COR-L47 (cell line): ENCODE measurements around the gene SHKBP1.
"Not testable (repeated sequence)": the region's sequence is repeated elsewhere in the genome, so short reads cannot be mapped to it uniquely, and the experiment has no call there.

ENCODE experiments used
- DNase-seq: peaks from one replicate; lab custom pipeline; 2025; lab: John Stamatoyannopoulos, UW

SHKBP1 gene

GRCh38 chr19:40556953-40557530 lies 19.6 kb upstream of the SHKBP1 start:
- DNase-seq: no peak

GRCh38 chr19:40559394-40559793 lies 17.3 kb upstream of the SHKBP1 start:
- DNase-seq: no peak

- no peak for DNase-seq
These were observed 16.6 kb upstream of the SHKBP1 start for GRCh38 chr19:40560092-40560507.

GRCh38 chr19:40561947-40562346 lies 14.7 kb upstream of the SHKBP1 start:
- no peak for DNase-seq

GRCh38 chr19:40564535-40564934 lies 12.1 kb upstream of the SHKBP1 start:
- DNase-seq: not testable (repeated sequence)

- DNase-seq: no peak
These were observed 11.3 kb upstream of the SHKBP1 start for GRCh38 chr19:40565355-40565754.

GRCh38 chr19:40565910-40566495 lies 10.7 kb upstream of the SHKBP1 start:
- no peak for DNase-seq

- no peak for DNase-seq
These were observed 9.5 kb upstream of the SHKBP1 start for GRCh38 chr19:40567040-40567749.

GRCh38 chr19:40567750-40568494 lies 8.8 kb upstream of the SHKBP1 start:
- DNase-seq: no peak

- DNase-seq: peak; percentile 98
These were observed 6.2 kb upstream of the SHKBP1 start for GRCh38 chr19:40570313-40571004.

- no peak for DNase-seq
These were observed 5.7 kb upstream of the SHKBP1 start for GRCh38 chr19:40571005-40571318.

- no peak for DNase-seq
These were observed 4.7 kb upstream of the SHKBP1 start for GRCh38 chr19:40571831-40572495.

- DNase-seq: no peak
These were observed 1.3 kb upstream of the SHKBP1 start for GRCh38 chr19:40575326-40575725.

GRCh38 chr19:40576151-40576584 lies 505 bp upstream of the SHKBP1 start:
- DNase-seq: no peak

- no peak for DNase-seq
These were observed 1.8 kb downstream of the SHKBP1 start for GRCh38 chr19:40578442-40578908.

- DNase-seq: no peak
These were observed 3.9 kb downstream of the SHKBP1 start for GRCh38 chr19:40580619-40581018.

- no peak for DNase-seq
These were observed 4.9 kb downstream of the SHKBP1 start for GRCh38 chr19:40581531-40581930.

GRCh38 chr19:40582467-40582866 lies 5.8 kb downstream of the SHKBP1 start:
- DNase-seq: no peak

- no peak for DNase-seq
These were observed 6.6 kb downstream of the SHKBP1 start for GRCh38 chr19:40583283-40583682.

GRCh38 chr19:40584007-40584406 lies 7.3 kb downstream of the SHKBP1 start:
- no peak for DNase-seq

GRCh38 chr19:40585241-40585981 lies 8.7 kb downstream of the SHKBP1 start:
- no peak for DNase-seq
